Right cardiac atrium (tissue), 5 donors: ENCODE measurements around the gene RIPK1. TPM values are rescaled to one million over a fixed set of nuclear protein-coding genes. Genes with fewer than 3 reads are reported as not detected.
A peak's percentile ranks its signal among the peaks of the same experiment; 100 is the strongest.

ENCODE experiments used
- ATAC-seq, 2 donors: fragments of 200-7000 bp; cut with Tn5 transposase; one replicate each; pipeline versions ENCODE4 v1.8.0 to v1.9.1; 2020; ENCODE audit warnings: moderate library complexity in 2 of 2, mild to moderate bottlenecking in 1 of 2
- DNase-seq, 3 donors: peaks; one replicate each; pipeline ENCODE4 v3.0.0-alpha.2; 2020
- H3K27ac ChIP-seq: one replicate; pipeline ENCODE4 v1.5.1; 2013; ENCODE audit warnings: mild to moderate bottlenecking, low read length, control low read depth, moderate library complexity
- H3K27me3 ChIP-seq: one replicate; pipeline ENCODE4 v1.6.1; 2013; ENCODE audit not compliant: control insufficient read depth, insufficient read depth
- H3K4me1 ChIP-seq: one replicate; pipeline ENCODE4 v1.6.1; 2013; ENCODE audit warnings: low read length; ENCODE audit not compliant: control insufficient read depth, insufficient read depth
- H3K4me3 ChIP-seq: one replicate; pipeline ENCODE4 v1.5.1; 2013; ENCODE audit warnings: low read length, control low read depth
- H3K9me3 ChIP-seq: one replicate; pipeline ENCODE4 v1.6.1; 2013; ENCODE audit warnings: low read length; ENCODE audit not compliant: control insufficient read depth
- WGBS: extraction: QIAGEN DNeasy Blood & Tissue Kit; methylation state at CpG from one replicate; pipeline ENCODE4 v1.1.7; 2013; 5-methylcytosine and 5-hydroxymethylcytosine counted together
- intact Hi-C, 4 donors: fragments of 100-400 bp; cut with DNase I; formaldehyde crosslinking; loops; one replicate each; pipeline versions ENCODE4 v1.11.0 to v1.14.0; 2022 to 2023
- polyA plus RNA-seq: library from polyadenylated mRNA; stranded (reverse); fragments of 200-250 nt; gene quantifications from one replicate; pipeline ENCODE4 v1.2.3, GENCODE V29; 2013
- total RNA-seq, 4 donors: library from RNA; stranded (reverse); fragmentation: NEBNext Ultra II Directional; extraction: Animal tissue kit (Norgen Biotek cat#: 25700); gene quantifications; one replicate each; pipeline ENCODE4 v1.2.1, GENCODE V29; 2021
- donor health status: healthy with polysubstance abuse.
- donor health status: DM: no; HTN: yes; CAD: no.
- donor health status: DM: no; HTN: no; CAD: no.
- donor health status: DM: no; HTN: yes; CAD: no; lungs with severe emphysema.
- donor health status: DM: yes; HTN: yes; CAD: no.

The RIPK1 gene
- total and polyA plus RNA-seq, 5 donors = 6.8 to 11.5 (median 8.3) TPM

DNA sequence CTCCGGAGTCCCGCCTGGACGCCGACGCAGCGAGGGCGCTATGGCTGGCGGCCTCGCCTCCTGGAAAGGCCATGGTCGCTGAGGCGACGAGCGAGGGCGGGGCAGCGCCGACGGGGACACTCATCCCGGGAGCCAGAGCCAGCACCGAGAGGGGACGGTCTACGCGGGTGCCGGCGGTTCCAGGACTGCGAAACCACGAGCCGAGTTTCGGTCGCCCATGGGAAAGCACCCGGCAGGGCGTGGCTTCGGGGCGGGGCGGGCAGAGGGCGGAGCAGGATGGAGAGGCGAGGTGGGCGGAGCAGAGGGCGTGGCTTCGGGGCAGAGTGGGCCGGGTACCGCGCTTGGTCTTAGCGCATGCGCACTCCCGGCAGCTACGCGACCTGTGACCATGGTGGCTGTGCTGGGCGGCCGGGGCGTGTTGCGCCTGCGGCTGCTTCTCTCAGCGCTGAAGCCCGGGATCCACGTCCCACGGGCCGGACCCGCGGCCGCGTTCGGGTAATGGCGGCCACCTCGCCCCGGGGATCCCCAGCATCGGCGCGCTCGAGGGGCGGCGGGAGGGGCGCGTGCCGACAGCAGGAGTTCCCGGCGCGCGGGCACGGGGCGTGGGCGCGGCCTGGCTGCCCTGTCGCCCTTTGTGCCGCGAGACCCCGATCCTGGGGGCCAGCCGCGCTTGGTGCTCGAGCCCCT is 50.2 kb downstream of the RIPK1 start, which contains the start of gene BPHL:
Gene BPHL, plus strand, starts transcription at position 359 of the 687 bp plus-strand sequence. Its CDS starts 30 bp downstream, at position 389.
- H3K4me3 ChIP-seq = peak within 1 kb of the TSS; percentile 64
- ATAC-seq (peak; percentile 98), DNase-seq (peak; percentile 99 to 100 (median 99))
- no peaks in the 10 kb centered on the region for H3K9me3 ChIP-seq
- no peaks in the 10 kb centered on the region for H3K27me3 ChIP-seq
- H3K4me1 ChIP-seq = no peaks in the 10 kb centered on the region
- WGBS = under 1% methylated on average over 89 of the region's 89 CpGs
- intact Hi-C loops = no loop called here
- H3K27ac ChIP-seq = peak within 1 kb of the TSS; percentile 88

DNA sequence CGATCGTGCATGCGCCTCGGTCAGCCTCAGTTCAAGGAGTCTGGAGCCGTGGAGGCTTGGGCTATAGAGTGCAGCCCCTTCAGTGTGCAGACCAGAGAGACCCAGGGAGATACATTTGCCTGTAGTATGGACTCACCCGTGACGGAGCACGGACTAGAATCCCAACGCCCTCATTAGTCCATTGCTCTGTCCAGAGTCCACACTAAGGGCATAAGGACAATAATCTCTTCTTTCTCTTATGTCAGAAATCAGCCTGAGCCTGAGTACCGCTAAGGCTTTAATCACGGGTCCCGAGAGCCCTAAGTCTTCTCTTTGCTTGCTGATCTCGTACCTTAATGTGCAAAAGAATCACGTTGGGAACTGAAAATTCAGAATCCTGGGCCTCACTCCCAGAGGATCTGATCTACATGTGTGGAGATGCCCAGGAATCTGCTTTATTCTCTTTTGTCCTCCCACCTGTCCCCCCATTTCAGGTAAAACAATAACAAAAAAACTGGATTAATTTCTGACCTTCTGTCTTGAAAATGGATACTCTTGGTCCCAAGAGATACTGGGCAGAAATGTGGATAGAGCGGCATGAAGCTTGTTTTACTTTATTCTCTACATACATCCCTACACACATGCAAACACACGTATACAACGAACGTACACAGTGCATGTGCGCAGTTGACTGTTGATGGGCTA is 50.9 kb downstream of the RIPK1 start:
- H3K9me3 ChIP-seq = no peaks in the 10 kb centered on the region
- H3K4me1 ChIP-seq = no peaks in the 10 kb centered on the region
- intact Hi-C loops = no loop called here
- peak overlapping the region; percentile 42 for H3K27ac ChIP-seq
- DNase-seq (no peak), ATAC-seq (peak; percentile 28 to 31)
- H3K4me3 ChIP-seq = peak overlapping the region; percentile 64
- WGBS = 23% methylated on average over 19 of the region's 19 CpGs
- no peaks in the 10 kb centered on the region for H3K27me3 ChIP-seq

- Histone ChIP-seq H3K9me3 (no peaks in the 10 kb centered on the region), H3K4me3 (no peak overlapping the region), H3K27ac (no peak overlapping the region), H3K27me3 (no peaks in the 10 kb centered on the region), H3K4me1 (no peaks in the 10 kb centered on the region)
- intact Hi-C loops = loop anchor here in 2 of 4 donors (10.0 kb wide), 2 partner anchors 134 to 614 kb away; partner anchors contain the start of gene PSMG4 (in 1 of the 2)
- no peak for DNase-seq
- ATAC-seq = no peak
- 93% methylated on average over 5 of the region's 5 CpGs for WGBS
Observed at GRCh38 chr6:3120765-3121089, 52.4 kb downstream of the RIPK1 start.

DNA sequence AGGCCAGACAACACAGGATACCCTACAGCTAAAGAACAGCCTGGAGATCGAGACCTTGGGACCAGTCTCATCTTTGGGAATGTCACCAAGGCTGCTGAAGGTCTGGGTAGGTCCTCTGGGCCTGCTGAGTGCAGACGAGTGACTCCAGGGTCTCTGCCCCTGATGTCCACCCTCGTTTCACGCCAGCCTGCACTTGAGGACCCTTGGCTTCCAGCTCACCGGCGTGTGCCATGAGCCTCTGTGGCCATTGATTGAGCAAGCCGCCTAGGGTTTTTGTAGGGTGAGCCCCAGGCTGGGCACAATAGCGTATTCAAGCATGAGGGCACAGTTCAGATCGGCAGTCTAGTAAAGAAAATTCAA is 54.5 kb downstream of the RIPK1 start:
- Histone ChIP-seq H3K9me3 (no peaks in the 10 kb centered on the region), H3K27ac (no peak overlapping the region), H3K4me1 (no peaks in the 10 kb centered on the region), H3K27me3 (no peaks in the 10 kb centered on the region), H3K4me3 (no peak overlapping the region)
- no peak for ATAC-seq
- no peak for DNase-seq
- WGBS = 90% methylated on average over 9 of the region's 9 CpGs
- intact Hi-C loops = loop anchor here in 2 of 4 donors (10.0 kb wide), 2 partner anchors 132 to 612 kb away; partner anchors contain the start of gene PSMG4 (in 1 of the 2)

DNA sequence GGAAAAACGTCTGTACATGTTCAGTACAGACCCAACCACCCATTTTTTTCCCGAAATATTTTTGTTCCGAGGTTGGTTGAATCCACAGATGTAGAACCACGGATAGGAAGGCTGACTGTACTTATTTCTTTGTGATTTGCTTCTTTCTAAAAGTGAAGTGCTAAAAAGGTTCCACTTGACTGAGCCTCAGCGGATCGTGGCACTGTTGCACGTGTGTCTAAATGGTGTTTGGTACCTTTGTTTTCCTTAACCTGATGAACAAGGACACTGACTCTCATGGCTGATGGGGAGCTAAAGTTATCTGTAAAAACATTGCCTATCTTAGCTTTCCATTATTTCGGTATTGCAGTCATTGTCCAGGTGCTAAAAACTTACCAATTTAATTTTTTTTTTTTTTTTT is 56.4 kb downstream of the RIPK1 start:
- DNase-seq (no peak), ATAC-seq (no peak)
- Histone ChIP-seq H3K9me3 (no peaks in the 10 kb centered on the region), H3K27me3 (no peaks in the 10 kb centered on the region), H3K27ac (no peak overlapping the region), H3K4me3 (no peak overlapping the region), H3K4me1 (no peaks in the 10 kb centered on the region)
- WGBS = 83% methylated on average over 8 of the region's 8 CpGs
- intact Hi-C loops = loop anchor here in 3 of 4 donors (5.0 to 10.0 kb wide), 3 partner anchors 128 to 610 kb away; partner anchors contain the start of gene PSMG4 (in 1 of the 3)

DNA sequence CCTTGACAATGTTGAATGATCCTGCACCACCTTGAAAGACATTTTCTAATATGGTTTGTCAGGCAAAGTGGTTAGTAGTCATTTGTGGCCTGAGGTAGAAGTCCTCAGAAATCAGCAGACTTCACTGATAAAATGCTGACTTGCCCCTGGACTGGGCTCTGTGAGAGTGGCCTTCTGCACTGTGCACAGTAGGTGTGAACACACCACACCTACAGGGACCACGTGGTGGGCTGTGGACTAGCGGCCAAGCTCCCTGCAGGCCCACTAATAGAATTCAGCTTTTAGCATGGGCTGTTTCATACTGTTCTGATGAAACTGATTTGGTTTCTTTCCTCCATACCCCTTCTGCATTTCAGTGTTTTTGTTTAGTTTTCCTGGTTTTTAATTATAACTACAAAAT is 57.5 kb downstream of the RIPK1 start:
- ATAC-seq (no peak), DNase-seq (no peak)
- no peaks in the 10 kb centered on the region for H3K9me3 ChIP-seq
- H3K4me1 ChIP-seq = no peaks in the 10 kb centered on the region
- intact Hi-C loops = loop anchor here (2.0 to 10.0 kb wide), 4 partner anchors 125 to 609 kb away; partner anchors contain the start of gene PSMG4 (in 1 of the 4)
- no peak overlapping the region for H3K27ac ChIP-seq
- H3K4me3 ChIP-seq = no peak overlapping the region
- no peaks in the 10 kb centered on the region for H3K27me3 ChIP-seq
- WGBS = 30% methylated on average over 2 of the region's 2 CpGs

DNA sequence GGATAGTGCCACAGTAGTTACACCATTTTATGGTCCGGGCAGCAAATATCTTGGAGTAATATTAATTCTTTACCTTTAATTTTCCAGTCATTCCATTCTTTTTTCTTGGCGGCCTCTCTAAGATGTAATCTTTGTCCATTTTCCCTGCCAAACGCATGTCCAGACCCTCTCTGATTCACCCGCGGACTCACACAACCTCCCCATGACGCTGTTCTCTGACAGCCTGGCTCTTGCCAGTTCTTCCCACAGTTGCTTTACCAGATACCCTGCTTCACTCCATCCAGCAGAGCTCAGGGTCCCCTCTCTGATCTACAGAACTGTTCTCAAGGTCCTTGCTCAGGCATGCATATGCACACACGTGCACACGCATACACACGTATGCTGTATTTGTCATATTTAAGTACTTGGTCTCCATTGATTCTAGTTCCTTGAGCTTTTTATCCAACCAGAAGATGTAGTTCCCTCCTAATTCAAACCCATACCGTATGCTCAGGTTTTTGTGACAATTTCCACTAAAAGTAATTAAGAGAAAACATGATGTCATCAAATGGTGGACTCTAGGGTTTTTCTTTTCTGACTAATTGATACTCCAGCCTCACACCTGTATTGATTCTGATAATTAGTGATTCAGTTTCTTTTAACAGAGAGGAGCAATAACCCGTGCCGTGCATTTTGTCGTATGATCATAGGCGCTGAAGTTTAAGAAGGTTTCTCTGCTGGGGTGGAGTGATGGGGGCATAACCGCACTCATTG is 60.2 kb downstream of the RIPK1 start:
- Histone ChIP-seq H3K27ac (no peak overlapping the region), H3K4me3 (no peak overlapping the region), H3K9me3 (no peaks in the 10 kb centered on the region), H3K4me1 (no peaks in the 10 kb centered on the region), H3K27me3 (no peaks in the 10 kb centered on the region)
- ATAC-seq (no peak), DNase-seq (no peak)
- 92% methylated on average over 15 of the region's 15 CpGs for WGBS
- intact Hi-C loops = loop anchor here (2.0 to 10.0 kb wide), 4 partner anchors 124 to 606 kb away; partner anchors contain the start of gene PSMG4 (in 1 of the 4)

- DNase-seq = no peak
- Histone ChIP-seq H3K4me3 (no peak overlapping the region), H3K9me3 (no peaks in the 10 kb centered on the region), H3K27ac (no peak overlapping the region), H3K4me1 (no peaks in the 10 kb centered on the region), H3K27me3 (no peaks in the 10 kb centered on the region)
- intact Hi-C loops = loop anchor here in 1 of 4 donors (10.0 kb wide), 1 partner anchor 603 kb away; no protein-coding TSS in a partner anchor
- WGBS = 94% methylated on average over 15 of the region's 15 CpGs
- ATAC-seq = no peak
Observed at GRCh38 chr6:3131695-3132094, 63.4 kb downstream of the RIPK1 start.

DNA sequence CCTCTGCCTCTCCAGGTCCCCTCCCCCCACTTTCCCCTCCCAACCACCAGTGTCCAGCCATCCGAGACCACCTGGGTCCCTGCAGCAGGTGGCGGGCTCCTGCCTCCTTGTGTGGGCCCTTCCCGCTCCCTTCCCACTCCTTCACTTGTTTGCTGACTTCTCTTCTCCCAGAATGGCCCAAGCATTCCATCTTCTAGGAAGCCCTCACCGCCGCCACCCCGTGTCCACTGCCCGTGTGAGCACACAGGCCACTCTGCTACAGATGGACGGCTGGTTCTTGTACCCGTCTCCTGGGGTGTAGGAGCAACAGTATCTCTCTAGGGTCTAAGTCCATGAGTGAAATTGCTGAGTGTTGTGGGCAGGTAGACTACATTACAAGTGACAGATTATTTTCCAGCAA is 65.2 kb downstream of the RIPK1 start:
- 91% methylated on average over 9 of the region's 9 CpGs for WGBS
- Histone ChIP-seq H3K4me3 (no peak overlapping the region), H3K4me1 (no peaks in the 10 kb centered on the region), H3K9me3 (no peaks in the 10 kb centered on the region), H3K27me3 (no peaks in the 10 kb centered on the region), H3K27ac (no peak overlapping the region)
- ATAC-seq = no peak
- intact Hi-C loops = loop anchor here in 1 of 4 donors (10.0 kb wide), 1 partner anchor 601 kb away; no protein-coding TSS in a partner anchor
- no peak for DNase-seq

DNA sequence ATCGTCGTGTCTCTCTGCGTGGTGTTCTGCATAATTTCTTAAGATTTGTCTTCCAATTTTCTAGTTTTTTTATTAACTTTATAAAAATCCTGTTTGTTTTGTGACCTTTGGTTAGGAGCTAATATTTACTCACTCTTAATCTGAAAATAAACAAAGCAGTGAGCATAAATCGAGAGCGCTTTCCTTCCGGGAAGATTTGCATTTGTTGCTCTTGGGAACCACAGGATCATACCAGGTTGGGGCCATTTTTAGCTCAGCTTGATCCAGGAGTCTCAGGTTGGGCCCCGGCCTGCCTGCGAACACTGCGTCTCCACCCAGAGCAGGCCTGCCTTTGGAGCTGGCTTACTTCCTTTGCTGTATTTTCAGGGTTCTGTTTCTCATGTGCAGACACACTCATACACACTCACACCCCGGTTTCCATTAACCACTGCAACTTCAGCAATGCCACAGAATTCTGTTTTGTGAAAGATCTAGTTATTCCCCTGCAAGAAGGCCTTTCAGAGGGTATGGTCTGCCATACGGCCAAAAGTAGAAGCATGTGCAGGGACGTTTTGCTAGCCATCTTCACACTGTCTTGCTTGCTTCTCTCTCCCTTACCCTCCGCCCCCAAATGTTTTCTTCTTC is 67.5 kb downstream of the RIPK1 start:
- H3K4me3 ChIP-seq = no peak overlapping the region
- H3K27ac ChIP-seq = no peak overlapping the region
- H3K4me1 ChIP-seq = no peaks in the 10 kb centered on the region
- no peaks in the 10 kb centered on the region for H3K9me3 ChIP-seq
- DNase-seq (no peak), ATAC-seq (peak in 1 of 2 donors; percentile 39)
- intact Hi-C loops = loop anchor here in 2 of 4 donors (5.0 to 10.0 kb wide), 2 partner anchors 107 to 599 kb away; no protein-coding TSS in a partner anchor
- WGBS = 91% methylated on average over 13 of the region's 13 CpGs
- no peaks in the 10 kb centered on the region for H3K27me3 ChIP-seq
